Dendritic cell treated with granulocyte-macrophage colony-stimulating factor and Interleukin-4, amounts not matched to agents 40 ng/mL and 50 ng/mL, for 4 days (primary cell): ENCODE results near the gene HNRNPA2B1.

Experiments used
- H3K27ac Mint-ChIP-seq: one replicate; pipeline ENCODE4 v1.8.0; 2022; ENCODE audit warnings: mild to moderate bottlenecking, mixed read lengths
- H3K27me3 Mint-ChIP-seq: one replicate; pipeline ENCODE4 v1.8.0; 2022; ENCODE audit warnings: mild to moderate bottlenecking, mixed read lengths
- H3K36me3 Mint-ChIP-seq: one replicate; pipeline ENCODE4 v1.8.0; 2022; ENCODE audit warnings: low read depth, mixed read lengths
- H3K4me1 Mint-ChIP-seq: one replicate; pipeline ENCODE4 v1.8.0; 2022; ENCODE audit warnings: low read depth, mixed read lengths
- H3K4me3 Mint-ChIP-seq: one replicate; pipeline ENCODE4 v1.8.0; 2022; ENCODE audit warnings: mild to moderate bottlenecking, moderate library complexity, mixed read lengths
- H3K9me3 Mint-ChIP-seq: one replicate; pipeline ENCODE4 v1.8.0; 2022; ENCODE audit warnings: mixed read lengths
- intact Hi-C: fragments of 100-400 bp; cut with micrococcal nuclease; formaldehyde crosslinking; loops from one replicate; pipeline ENCODE4 v1.15.0; 2022

The HNRNPA2B1 gene

GRCh38 chr7:26144184-26145080 lies 56.1 kb downstream of the HNRNPA2B1 start:
- no peak overlapping the region for H3K27ac Mint-ChIP-seq
- H3K27me3 Mint-ChIP-seq = peaks cover 16% of the 10 kb centered on the region
- no peaks in the 10 kb centered on the region for H3K36me3 Mint-ChIP-seq
- intact Hi-C loops = loop anchor here (5.0 kb wide), 1 partner anchor 37 kb away; no protein-coding TSS in a partner anchor
- no peak overlapping the region for H3K4me3 Mint-ChIP-seq
- no peaks in the 10 kb centered on the region for H3K9me3 Mint-ChIP-seq
- H3K4me1 Mint-ChIP-seq = peaks cover 46% of the 10 kb centered on the region

- H3K4me1 Mint-ChIP-seq = peaks cover 50% of the 10 kb centered on the region
- intact Hi-C loops = loop anchor here (5.0 kb wide), 1 partner anchor 36 kb away; no protein-coding TSS in a partner anchor
- no peak overlapping the region for H3K27ac Mint-ChIP-seq
- H3K36me3 Mint-ChIP-seq = no peaks in the 10 kb centered on the region
- no peak overlapping the region for H3K4me3 Mint-ChIP-seq
- H3K27me3 Mint-ChIP-seq = peaks cover 16% of the 10 kb centered on the region
- no peaks in the 10 kb centered on the region for H3K9me3 Mint-ChIP-seq
Measured at GRCh38 chr7:26143298-26144048, 57.1 kb downstream of the HNRNPA2B1 start.

- Mint-ChIP-seq H3K27ac (peak overlapping the region; percentile 39), H3K27me3 (peaks cover 18% of the 10 kb centered on the region), H3K4me3 (no peak overlapping the region), H3K9me3 (no peaks in the 10 kb centered on the region), H3K4me1 (peaks cover 50% of the 10 kb centered on the region), H3K36me3 (no peaks in the 10 kb centered on the region)
- intact Hi-C loops = loop anchor here (5.0 kb wide), 1 partner anchor 34 kb away; no protein-coding TSS in a partner anchor
Measured at GRCh38 chr7:26141077-26141476, 59.5 kb downstream of the HNRNPA2B1 start.

- Mint-ChIP-seq H3K27ac (no peak overlapping the region), H3K27me3 (peaks cover 16% of the 10 kb centered on the region), H3K36me3 (no peaks in the 10 kb centered on the region), H3K9me3 (no peaks in the 10 kb centered on the region), H3K4me1 (peaks cover 50% of the 10 kb centered on the region), H3K4me3 (no peak overlapping the region)
- intact Hi-C loops = loop anchor here (5.0 kb wide), 1 partner anchor 33 kb away; no protein-coding TSS in a partner anchor
Measured at GRCh38 chr7:26140380-26140779, 60.2 kb downstream of the HNRNPA2B1 start.
